Glomerular endothelial cell (primary cell): ENCODE data around the gene SLC22A3. TPM values are rescaled to one million over a fixed set of nuclear protein-coding genes. Genes with fewer than 3 reads are reported as not detected.
"Not testable (repeated sequence)": the region's sequence is repeated elsewhere in the genome, so short reads cannot be mapped to it uniquely, and the experiment has no call there.

ENCODE experiments used
- DNase-seq: peaks from one replicate; pipeline ENCODE4 v3.0.0-alpha.2; 2011; ENCODE audit warnings: low read depth, low spot score; ENCODE audit errors: extremely low read depth
- total RNA-seq: library from RNA; depleted of rRNA; stranded (reverse); fragments of >200 nt; gene quantifications from 2 replicates; pipeline ENCODE4 v1.2.3, GENCODE V29; 2015

Gene SLC22A3
- total RNA-seq, 1 donor from 2014 or later = 0.70 TPM

- DNase-seq = no peak
These were observed 87.8 kb downstream of the SLC22A3 start for GRCh38 chr6:160435935-160436334.

DNA sequence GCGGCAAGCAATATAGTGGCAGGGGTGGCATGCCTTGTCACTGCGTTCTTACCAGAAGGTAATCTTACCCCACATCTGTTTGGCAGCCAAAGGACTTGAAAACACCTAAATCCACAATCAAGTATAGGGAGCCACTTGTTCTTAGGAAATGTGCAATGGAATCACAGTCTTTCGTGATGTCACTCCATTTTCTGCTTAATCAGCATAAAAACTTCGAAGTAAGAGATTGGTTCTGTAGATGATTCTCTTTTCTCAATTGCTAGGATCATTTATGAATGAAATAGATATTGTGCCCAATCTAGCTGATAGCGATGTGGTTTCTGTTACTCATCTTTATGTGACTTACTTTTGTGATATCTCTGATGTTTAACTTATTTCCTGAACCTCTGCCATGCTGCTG, 89.0 kb downstream of the SLC22A3 start:
- no peak for DNase-seq

GRCh38 chr6:160437775-160438174, 89.6 kb downstream of the SLC22A3 start:
- DNase-seq = no peak

DNA sequence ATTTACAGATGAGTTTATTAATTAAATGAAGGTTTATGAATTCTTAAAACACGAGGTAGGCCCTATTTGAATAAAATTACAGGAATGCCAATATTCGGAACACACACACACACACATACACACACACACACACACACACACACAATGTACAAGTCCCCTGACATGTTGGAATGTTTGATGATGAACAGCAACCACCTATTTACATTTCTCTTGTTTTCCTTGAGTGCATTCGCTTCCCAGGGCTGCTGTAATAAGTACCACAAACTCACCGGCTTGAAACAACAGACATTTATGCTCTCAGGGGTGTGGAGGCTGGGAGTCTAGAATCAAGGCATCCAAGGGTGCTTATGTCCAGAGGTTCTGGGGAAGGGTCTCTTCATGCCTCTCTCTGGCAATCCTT, 90.3 kb downstream of the SLC22A3 start:
- no peak for DNase-seq

DNA sequence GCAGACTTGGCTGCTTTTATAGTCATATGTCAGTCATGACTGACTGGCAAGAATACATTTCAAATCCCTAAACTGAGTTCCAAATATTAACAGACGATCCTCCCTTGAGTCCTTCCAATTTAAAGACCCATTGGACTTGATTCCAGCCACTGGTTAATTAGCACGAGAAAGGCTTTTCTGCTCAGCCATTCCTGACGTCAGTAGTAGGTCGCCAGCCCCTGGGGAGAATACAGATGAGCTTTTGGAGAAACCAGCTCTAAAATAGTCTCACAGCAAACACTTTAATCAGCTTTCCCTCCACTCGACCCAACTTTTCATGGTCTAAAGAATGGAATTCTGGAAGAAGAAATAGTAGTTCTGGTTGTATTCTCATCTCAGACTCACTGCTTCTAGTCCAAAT, 91.6 kb downstream of the SLC22A3 start:
- no peak for DNase-seq

GRCh38 chr6:160442151-160442550, 94.0 kb downstream of the SLC22A3 start:
- no peak for DNase-seq

GRCh38 chr6:160445130-160445529, 97.0 kb downstream of the SLC22A3 start:
- no peak for DNase-seq

DNA sequence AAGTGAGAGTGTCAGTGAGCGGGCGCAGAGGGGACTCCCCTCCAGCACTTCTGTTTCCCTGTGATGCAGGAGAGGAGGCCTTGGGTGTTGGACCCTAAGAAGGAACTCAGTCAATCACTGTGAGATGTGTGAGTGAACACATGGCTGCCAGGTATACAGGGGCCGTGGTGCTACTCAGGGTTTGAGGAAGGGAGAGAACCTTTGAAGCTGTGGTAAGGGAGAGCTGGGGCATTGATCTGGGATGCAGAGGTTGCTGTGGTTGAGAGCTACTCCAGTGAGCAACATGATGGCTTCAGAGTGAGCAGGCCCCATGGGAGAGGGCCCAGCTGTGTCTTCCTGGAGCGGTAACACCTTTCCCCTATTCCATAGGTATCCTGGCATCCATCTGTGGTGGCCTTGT, 99.2 kb downstream of the SLC22A3 start:
- DNase-seq = no peak

DNA sequence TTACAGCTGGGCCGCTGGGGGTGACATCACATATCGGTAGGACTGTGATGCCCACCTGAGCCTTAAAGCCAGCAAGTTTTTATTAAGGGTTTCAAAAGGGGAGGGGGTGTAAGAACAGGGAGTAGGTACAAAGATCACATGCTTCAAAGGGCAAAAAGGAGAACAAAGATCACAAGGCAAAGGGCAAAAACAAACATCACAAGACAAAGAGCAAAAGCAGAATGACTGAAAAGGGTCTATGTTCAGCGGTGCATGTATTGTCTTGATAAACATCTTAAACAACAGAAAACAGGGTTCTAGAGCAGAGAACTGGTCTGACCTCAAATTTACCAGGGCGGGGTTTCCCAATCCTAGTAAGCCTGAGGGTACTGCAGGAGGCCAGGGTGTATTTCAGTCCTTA, 101.6 kb downstream of the SLC22A3 start:
- DNase-seq = not testable (repeated sequence)

- DNase-seq = no peak
These were observed 102.7 kb downstream of the SLC22A3 start for GRCh38 chr6:160450849-160451248.

- DNase-seq = no peak
These were observed 106.1 kb downstream of the SLC22A3 start for GRCh38 chr6:160454303-160454702.

- no peak for DNase-seq
These were observed 106.9 kb downstream of the SLC22A3 start for GRCh38 chr6:160455081-160455480.

DNA sequence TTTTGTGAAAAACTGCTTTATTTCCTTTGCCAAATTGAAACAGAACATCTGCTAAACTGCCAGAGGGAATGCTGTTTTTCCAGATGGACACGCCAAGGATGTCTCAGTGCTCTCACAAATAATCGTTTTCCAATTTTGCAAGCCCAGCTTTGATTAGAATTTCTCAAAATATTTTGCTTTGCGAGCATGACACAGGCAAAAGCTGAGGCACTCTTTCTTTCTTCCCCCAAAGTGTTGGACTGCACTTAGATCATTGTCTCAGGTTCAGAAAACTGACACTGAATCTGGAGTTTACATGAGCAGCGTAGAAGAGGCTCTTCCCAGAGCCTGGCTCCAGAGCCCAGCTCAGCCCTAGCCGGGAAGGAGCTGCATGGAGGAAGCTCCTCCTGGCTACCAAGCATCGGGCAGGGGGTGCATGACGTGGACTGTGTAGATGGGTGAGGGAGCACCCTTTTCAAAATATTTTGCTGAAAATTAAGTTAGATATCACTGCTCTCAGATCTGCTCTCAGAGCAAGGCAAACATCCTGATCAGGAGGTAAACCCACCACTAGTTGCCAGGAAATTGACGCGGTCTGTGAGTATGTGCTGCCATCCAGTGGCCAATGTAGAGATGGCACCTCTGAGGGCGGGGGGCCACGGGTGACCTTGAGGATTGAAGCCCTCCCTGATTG, 107.5 kb downstream of the SLC22A3 start:
- DNase-seq = no peak

GRCh38 chr6:160456214-160456546, 108.0 kb downstream of the SLC22A3 start:
- DNase-seq = no peak

GRCh38 chr6:160457823-160458222, 109.6 kb downstream of the SLC22A3 start:
- DNase-seq = no peak

DNA sequence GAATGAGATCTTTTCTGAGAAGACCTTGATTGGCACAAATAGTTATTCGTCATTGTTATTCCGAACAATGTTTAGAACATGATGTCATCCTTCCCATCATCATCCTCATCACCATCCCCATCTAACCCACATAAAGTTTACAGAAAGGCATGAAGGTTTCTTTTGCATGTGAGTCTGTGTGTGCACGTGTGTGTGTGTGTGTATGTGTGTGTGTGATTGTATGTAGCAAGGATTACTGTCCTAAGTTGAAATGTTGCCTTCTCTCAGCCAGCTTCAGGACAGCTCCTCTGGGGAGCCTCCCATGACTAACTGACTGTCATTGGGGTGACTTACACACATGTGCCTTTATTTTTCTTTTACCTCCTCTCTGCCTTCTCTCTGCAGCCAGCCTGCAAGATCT, 113.5 kb downstream of the SLC22A3 start:
- DNase-seq = no peak

DNA sequence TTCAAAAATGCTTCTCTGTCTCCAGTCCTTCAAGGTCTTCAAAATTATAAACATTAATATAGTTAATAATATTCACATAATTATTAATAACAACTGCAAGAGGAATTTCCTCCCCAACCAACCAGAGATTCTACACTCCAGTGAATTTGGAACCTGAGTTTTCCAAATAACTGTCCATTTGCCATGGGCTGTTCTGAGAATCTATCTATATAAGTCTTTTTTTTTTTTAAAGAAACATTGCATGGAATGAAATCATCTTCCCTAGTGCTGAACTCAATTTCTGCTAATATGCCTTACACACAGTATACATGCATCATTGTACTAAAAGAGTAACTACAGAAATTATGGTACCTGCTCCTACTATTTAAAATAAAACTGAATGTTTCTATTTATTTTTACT, 113.9 kb downstream of the SLC22A3 start:
- DNase-seq = no peak

DNA sequence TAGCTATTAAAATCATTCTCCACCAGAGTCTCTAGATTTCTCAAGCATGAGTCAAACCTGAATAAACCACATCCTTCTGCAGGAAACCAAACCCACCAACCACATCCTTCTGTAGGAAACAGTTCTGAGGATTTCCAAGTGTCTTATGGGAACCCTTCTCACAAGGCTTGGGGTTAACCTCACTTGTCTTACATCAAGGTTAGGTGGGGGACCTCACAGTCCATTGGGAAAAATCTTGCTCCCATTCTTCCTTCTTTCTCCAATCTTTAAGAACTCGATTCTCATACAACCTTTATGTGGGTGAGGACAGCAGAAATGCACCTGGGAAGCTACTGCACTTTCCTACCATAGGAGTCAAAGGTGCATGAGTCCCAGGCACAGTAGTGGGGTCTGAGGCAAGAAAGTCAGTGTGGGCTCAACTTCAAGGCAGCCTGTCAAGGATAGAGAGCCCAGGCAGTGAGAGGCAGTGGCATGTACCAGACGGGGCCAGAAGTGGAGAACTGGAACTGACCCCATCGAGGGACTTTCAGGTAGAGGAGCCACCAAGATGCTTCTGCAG, 114.5 kb downstream of the SLC22A3 start:
- DNase-seq = no peak

DNA sequence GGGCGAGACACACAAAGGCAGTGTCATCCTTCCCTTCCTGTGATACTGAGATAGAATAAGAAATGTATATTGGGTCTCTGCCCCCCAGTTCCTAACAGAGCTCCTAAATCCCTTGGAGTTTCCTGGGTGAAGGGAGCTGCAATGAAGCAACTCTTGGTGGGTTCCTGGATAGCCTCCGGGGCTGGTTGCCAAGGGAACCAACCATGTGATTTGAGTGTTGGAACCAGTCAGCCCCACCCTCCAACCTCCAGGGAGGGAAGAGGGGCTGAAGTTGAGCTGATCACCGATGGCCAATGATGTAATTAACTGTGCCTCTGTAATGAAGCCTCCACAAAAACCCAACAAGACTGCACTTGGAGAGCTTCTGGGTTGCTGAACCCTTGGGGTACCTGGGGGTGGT, 116.6 kb downstream of the SLC22A3 start:
- no peak for DNase-seq

DNA sequence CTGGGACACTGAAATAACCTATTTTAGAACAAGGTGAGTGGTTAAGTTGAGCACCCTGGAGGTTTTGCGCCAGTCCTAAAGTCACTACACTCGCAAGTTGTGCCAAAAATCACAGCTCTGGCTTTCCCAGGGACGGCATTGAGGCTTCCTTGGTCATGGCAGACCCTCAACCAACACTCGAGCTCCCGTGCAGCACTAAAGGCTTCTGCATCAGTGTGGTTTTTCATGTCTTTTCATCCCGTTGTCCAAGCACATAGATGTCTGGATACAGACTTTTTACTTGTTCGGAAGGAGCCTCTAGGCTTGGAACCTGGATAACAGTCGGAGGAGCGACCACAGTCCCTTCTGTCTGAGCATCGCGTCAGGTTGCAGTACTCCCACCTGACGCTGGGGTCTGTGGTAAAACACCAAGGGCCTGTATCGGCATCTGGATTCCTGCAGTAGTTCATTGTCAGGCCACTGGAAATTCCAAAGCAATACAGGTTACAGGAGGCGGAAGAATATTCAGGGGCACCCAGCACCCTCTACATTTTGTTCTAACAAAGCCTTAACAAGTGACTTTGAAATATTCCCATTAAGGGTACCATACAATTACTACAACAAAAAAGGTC, 119.2 kb downstream of the SLC22A3 start:
- not testable (repeated sequence) for DNase-seq

GRCh38 chr6:160469153-160469552, 121.0 kb downstream of the SLC22A3 start:
- no peak for DNase-seq

DNA sequence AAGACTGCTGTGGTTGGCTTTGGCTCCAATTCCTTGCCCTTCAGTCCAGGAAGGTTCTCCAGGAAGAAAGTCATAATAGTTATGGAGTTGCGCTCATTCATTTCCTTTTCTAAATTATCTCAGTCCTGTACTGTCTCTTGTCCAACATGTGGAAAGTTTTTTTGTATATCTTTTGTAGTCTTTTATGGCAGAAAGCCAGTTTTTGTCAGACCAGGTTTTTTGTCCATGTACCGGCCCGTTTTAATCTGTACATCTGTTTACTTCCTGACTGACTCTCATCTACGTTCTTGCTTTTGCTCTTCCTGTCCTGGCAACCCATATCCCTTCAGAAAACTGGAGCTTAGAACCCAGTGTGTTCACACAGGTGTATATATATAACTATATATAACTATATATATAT, 127.9 kb downstream of the SLC22A3 start:
- DNase-seq = not testable (repeated sequence)

DNA sequence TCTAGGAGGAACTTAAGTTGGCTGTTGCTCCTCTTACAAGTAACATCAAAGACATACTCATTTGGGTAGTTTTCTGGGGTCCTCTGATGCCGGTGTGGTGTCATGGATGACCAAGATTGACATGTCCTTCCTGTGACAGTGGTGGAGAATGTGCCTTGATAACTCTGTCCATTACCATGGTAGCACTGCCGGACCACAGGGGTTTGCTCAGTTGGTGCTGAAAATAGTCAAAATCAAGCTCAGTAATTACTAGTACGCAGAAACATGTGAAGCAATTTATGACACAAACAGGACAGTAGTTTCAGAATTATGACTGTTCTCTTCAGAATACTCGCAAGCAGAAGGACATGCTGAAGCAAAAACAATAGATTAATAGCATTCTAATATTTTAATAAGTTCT, 128.9 kb downstream of the SLC22A3 start:
- DNase-seq = not testable (repeated sequence)
